NCI-H510A treated with DMSO at 0.1 percent for 48 hours (cell line): ENCODE measurements around the gene CNOT3.
"Not testable (repeated sequence)": the region's sequence is repeated elsewhere in the genome, so short reads cannot be mapped to it uniquely, and the experiment has no call there.

Experiments used
- DNase-seq: peaks from one replicate; lab custom pipeline; 2025; lab: John Stamatoyannopoulos, UW

CNOT3 gene

DNA sequence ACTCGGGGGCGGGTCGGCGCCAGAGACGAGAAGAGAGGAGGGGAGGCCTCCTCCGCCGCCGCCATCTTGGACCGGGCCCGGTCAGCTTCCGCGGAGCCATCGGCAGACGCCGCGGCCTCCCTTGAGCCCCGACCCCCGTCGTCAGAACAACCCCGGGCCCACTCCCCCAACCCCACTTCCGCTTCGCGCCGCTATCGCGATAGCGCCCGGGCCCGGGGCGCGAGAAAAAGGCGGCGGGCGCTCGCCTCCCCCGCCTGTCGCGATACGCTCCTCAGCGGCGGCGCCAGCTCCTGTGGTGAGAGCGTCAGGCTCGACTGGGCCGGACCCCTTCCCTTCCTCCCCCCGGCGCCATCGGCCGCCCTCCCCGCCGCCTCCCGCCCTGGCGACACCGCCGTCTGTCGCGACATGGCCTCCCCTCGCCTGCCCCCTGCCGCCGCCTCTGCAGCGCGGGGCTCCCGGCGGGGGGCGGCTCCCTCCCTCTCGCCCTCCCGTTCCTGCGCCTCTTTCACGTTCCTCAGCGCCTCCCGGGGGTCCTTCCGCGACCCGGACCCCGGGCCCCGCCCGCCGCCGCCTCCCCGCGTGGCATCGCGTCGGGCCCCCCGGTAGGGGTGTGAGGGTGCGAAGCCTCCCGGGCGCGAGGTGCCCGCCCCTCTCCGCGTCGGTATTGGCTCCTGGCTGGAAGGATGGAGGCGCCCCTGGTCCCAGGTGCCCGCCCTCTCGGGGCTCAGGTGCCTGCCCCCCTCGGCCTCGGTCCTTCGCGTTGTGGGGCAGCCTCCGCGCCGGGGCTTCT is at the start of gene CNOT3:
TSS of gene CNOT3 (plus strand) at position 64 of the 790 bp plus-strand sequence. CDS start 5,217 bp downstream, outside the sequence.
- DNase-seq, result no peak

DNA sequence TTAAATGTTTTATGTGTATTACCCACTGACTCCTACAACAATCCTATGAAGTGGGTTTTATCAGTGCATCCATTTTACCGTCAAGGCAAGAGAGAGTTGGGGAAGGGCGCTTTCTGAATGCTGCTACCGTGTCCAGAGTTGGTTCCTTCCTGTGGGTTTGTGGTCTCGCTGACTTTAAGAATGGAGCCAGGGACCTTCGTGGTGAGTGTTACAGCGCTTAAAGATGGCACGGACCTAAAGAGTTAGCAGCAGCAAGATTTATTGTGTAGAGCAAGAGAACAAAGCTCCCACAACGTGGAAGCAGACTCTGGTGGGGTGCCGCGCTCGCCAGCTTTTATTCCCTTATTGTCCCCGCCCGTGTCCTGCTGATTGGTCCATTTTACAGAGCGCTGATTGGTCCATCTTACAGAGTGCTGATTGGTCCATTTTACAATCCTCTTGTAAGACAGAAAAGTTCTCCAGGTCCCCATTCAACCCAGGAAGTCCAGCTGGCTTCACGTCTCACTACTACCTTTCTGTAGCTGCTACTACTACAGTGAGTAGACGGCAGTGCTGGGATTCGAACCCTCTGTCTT is 43.0 kb upstream of the CNOT3 start:
- no peak for DNase-seq

DNA sequence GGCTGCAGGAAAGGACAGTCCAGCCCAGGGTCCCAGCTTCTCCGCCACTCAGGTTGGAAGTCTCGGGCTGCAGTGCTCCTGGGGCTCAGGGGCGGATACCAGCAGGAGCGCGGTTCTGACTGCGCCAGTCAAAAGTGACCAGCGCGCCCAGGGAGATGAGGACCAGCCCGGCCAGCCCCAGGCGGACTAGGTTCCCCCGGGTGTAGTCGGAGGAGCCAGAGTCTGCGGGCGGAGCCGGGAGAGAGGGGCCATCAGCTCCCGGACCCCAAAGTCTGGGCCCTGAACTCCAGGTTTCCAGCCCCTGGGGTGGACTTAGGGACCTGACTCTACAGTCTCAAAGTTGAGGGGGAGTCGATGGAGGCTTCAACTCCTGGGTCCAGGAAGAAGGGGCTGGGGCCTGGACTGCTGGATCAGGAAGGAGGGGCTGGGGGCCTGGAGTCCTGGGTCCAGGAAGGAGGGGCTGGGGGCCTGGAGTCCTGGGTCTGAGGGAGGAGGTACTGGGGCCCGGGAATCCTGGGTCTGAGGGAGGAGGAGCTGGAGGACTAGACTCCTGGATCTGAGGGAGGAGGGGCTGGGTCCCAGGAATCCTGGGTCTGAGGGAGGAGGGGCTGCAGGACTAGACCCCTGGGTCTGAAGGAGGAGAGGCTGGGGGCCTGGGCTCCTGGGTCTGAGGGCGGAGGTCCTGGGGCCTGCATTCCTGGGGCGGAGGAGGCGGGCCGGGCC is 42.3 kb upstream of the CNOT3 start:
- no peak for DNase-seq

GRCh38 chr19:54095859-54096616 is 41.5 kb upstream of the CNOT3 start:
- not testable (repeated sequence) for DNase-seq

DNA sequence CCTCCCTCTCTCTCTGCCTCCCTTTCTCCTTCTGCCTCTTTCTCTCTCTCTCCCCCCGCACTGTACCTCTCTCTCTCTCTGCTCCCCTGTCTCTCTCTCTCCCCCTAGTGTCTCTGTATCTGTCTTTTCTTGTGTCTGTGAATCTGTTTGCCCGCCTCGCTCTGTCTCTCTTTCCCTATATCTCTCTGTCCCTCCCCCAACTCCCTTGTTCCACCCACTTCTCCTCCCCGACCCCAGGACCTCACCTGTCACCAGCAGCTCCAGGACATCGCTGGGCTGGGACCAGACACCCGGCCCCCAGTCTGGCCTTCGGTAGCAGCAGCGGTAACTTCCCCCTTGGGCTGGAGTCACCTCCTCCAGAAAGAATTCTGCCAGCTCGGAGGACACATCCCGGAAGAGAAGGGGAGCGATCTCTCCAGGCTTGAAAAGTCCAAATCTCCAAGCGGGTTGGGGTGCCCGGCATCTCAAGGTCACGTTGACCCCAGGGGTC is 40.9 kb upstream of the CNOT3 start:
- no peak for DNase-seq

- DNase-seq, result no peak
Observed at GRCh38 chr19:54099190-54099902, 38.2 kb upstream of the CNOT3 start.

DNA sequence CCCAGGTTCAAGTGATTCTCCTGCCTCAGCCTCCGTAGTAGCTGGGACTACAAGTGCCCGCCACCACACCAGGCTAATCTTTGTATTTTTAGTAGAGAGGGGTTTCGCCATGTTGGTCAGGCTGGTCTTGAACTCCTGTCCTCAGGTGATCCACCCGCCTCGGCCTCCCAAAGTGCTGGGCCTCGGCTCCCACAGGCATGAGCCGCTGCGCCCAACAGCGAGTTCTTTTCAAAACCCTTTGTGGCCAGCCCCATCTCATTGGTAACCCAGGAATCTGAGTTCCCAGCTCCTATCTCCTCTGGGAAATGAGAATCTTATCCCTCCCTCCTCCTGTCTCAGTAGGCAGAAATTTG is 37.7 kb upstream of the CNOT3 start:
- DNase-seq, result not testable (repeated sequence)

GRCh38 chr19:54100561-54100960 is 37.0 kb upstream of the CNOT3 start, which contains the start of gene OSCAR:
Gene OSCAR (minus strand): TSS chr19:54100803. CDS start chr19:54100792, 11 bp downstream.
- no peak for DNase-seq

DNA sequence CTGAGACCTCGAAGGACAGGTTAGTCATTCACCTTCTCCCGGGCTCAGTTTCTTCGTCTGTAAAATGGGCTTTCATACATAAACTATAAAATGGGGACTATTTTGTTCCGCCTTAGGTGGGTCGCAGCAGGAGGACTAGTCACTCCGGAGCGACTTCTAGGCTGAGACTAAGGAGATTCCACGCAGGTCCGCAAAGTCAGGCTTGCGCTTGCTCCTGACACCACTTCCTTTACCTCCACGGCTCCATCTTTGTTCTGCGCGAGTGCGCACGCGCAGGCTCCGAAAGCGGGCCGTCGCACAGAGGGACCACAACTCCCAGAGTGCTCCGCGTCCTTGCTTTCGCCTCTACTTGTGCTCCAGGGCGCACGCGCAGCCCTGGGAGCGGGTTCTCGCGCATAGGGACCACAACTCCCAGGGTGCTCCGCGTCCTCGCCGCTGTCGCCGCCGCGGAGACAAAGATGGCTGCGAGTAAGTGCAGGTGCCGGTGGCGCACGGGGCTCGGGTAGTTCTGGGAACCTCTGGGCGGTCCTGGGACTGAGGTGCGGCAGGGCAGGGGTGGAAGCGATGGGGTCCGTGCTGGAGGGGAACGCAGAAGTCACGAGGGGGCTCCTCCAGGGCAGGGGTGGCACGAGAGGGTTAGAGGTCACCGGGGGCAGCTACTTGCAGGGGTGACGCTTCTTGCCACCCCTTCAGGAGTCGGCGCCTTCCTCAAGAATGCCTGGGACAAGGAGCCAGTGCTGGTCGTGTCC is 35.0 kb upstream of the CNOT3 start, which contains the start of gene NDUFA3:
TSS of gene NDUFA3 (plus strand) at position 435 of the 749 bp plus-strand sequence. CDS start at position 459, 24 bp downstream.
- DNase-seq, result peak; percentile 95

- no peak for DNase-seq
Observed at GRCh38 chr19:54104998-54105715, 32.4 kb upstream of the CNOT3 start.

DNA sequence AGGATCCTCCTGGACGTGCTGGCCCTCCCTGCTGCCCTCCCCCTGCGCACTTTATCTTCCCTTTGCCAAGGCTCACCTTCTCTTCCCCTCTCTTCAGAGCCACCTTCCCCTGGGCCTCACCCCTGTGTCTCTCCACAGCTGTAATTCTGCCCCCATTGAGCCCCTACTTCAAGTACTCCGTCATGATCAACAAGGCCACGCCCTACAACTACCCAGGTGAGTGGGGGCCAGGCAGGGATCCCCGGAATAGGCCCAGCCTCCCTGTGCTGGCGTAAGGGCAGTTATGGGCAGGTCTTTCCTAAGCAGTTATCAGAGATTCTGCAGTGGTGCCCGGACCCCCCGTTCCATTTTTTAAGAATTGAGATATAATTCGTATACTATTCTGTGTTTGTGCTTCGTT is 31.8 kb upstream of the CNOT3 start:
- DNase-seq, result no peak

DNA sequence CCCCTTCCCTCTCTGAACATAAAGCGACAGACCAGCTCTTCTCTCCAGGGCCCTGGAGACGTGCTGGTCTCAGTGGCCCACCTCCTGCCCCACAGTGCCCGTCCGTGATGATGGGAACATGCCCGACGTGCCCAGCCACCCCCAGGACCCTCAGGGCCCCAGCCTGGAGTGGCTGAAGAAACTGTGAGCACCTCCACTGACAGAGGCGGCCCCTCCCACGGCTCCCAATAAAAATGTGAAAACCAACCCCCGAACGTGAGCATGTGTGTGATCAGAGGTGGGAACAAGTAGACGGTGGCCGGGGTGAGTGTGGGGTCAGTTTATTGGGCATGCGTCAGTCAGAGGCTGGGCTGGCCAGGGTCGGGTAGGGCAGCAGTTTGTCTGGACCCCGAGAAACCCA is 30.8 kb upstream of the CNOT3 start:
- no peak for DNase-seq

DNA sequence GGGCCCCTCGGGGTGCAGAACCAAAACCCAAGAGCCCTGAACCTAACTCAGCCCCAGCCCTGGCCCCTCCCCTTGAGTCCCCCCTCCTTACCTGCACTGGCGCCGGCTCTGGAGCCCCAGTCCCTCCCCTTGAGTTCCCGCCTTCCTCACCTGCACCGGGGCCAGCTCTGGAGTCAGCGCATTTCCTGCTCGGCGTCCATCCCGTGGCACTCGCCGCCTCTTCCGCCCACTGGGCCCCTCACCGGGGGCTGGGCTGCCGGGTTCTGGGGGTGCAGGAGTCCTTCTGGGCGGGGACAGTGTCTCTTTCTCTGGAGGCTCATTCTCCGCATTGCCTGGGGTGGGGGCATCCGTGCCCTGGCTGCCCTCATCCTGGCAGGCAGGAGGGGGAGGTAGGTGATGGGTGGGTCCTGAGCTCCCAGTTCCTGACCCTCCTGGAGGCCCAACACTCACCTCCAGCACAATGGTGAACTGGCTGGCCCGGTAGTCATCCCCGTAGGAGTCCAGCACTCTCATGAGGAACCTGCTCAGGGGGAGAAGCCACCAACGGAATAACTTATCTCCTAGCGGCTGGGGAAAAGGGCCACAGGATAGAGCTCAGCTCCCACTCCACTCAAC is 29.6 kb upstream of the CNOT3 start:
- no peak for DNase-seq

GRCh38 chr19:54108496-54108895 is 29.1 kb upstream of the CNOT3 start:
- no peak for DNase-seq

- no peak for DNase-seq
Observed at GRCh38 chr19:54109651-54110050, 27.9 kb upstream of the CNOT3 start.

- no peak for DNase-seq
Observed at GRCh38 chr19:54114340-54115108, 23.0 kb upstream of the CNOT3 start.

- peak; percentile 97 for DNase-seq
Observed at GRCh38 chr19:54115109-54116063, 22.2 kb upstream of the CNOT3 start, which contains the start of the genes PRPF31 and TFPT. Gene PRPF31 (plus strand): TSS chr19:54115754. CDS start chr19:54118279, 2,525 bp downstream. Gene TFPT (minus strand): TSS chr19:54115657. CDS start chr19:54115269, 388 bp downstream.
